Activated naive CD4-positive, alpha-beta T cell treated with anti-CD3 and anti-CD28 coated beads, Interleukin-2, amount 10 ng/mL, durations not matched to agents 7 days and 5 days (primary cell): Measurements from ENCODE around the gene PLAAT2.
A peak's percentile ranks its signal among the peaks of the same experiment; 100 is the strongest.
"Not testable (repeated sequence)": the region's sequence is repeated elsewhere in the genome, so short reads cannot be mapped to it uniquely, and the experiment has no call there.

Experiments used
- CTCF ChIA-PET: fragments of 350-600 bp; sonication (Branson Sonifier 250); formaldehyde crosslinking; loops from one replicate; lab custom pipeline; 2021; ENCODE audit warnings: antibody characterized with exemption; lab: Charles Lee
- DNase-seq: peaks from one replicate; pipeline ENCODE4 v3.0.0-alpha.2; 2020
- H3K27ac Mint-ChIP-seq: one replicate; pipeline ENCODE4 v1.8.0; 2021; ENCODE audit warnings: mild to moderate bottlenecking, moderate library complexity, mixed read lengths
- H3K27me3 Mint-ChIP-seq: one replicate; pipeline ENCODE4 v1.8.0; 2021; ENCODE audit warnings: mild to moderate bottlenecking, mixed read lengths
- H3K36me3 Mint-ChIP-seq: one replicate; pipeline ENCODE4 v1.8.0; 2021; ENCODE audit warnings: mixed read lengths
- H3K4me1 Mint-ChIP-seq: one replicate; pipeline ENCODE4 v1.8.0; 2021; ENCODE audit warnings: mixed read lengths
- H3K4me3 Mint-ChIP-seq: one replicate; pipeline ENCODE4 v1.8.0; 2021; ENCODE audit warnings: mild to moderate bottlenecking, moderate library complexity, mixed read lengths
- H3K9me3 Mint-ChIP-seq: one replicate; pipeline ENCODE4 v1.8.0; 2021; ENCODE audit warnings: mixed read lengths

Gene PLAAT2

DNA sequence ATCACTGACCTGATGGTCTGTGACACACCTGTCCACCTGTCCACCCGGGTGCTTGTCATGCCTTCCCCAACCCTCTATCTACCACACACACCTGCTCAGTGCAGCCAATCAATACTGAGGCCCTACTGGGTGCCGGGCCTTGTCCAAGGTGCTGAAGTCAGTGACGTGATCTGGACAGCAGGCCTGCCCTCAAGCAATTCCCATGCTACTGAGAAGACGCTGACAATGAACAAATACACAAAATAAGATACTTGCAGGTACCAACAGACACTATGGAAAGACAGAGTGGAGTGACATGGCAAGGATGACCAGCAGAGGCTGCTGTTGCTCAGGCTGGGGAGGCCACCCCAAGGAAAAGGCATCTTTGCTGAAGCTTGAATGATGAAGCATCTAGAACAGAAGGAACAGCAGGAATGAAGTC is 29.8 kb upstream of the PLAAT2 start:
- DNase-seq = peak; percentile 25
- Mint-ChIP-seq H3K27ac (no peak overlapping the region), H3K4me3 (no peak overlapping the region), H3K9me3 (no peaks in the 10 kb centered on the region), H3K36me3 (no peaks in the 10 kb centered on the region), H3K27me3 (peaks cover 4% of the 10 kb centered on the region), H3K4me1 (no peaks in the 10 kb centered on the region)
- CTCF ChIA-PET = no interaction called here

DNA sequence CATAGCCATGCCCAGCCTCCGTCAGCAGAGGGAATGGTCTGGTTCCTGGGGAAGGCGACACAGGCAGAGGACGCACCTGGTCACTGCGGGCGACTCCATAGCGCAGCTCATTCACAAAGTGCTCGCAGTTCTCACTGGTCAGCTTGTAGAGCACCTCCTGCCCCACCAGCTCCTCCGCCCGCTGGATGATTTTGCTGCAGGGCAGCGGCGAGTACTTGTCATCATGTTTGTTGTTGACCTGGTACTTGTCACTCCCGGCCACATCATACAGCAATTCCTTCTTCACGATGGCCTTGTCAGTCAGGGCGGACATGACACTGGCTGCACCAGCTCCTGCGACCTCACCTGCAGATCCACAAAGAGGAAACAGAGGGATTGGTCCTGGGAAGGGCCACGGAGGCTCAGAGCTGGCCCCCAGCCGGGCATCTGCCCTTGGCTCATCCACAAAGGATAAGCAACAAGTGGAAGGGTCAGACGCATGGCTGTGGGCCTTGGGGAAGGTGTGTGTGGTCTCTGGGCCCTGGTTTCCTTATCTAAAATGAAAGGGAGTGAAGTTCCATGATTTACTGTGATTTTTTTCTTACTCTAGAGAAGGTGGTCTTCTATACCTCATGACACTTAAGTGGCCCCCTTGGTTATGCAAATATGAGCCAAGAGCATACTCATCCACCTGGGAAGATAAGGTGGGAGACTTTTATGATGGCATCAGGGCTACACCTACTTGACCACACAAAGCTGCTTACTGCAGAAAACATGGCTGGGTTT is 27.0 kb upstream of the PLAAT2 start:
- no peaks in the 10 kb centered on the region for H3K4me1 Mint-ChIP-seq
- CTCF ChIA-PET = no interaction called here
- DNase-seq = no peak
- no peaks in the 10 kb centered on the region for H3K36me3 Mint-ChIP-seq
- H3K4me3 Mint-ChIP-seq = no peak overlapping the region
- no peaks in the 10 kb centered on the region for H3K9me3 Mint-ChIP-seq
- H3K27ac Mint-ChIP-seq = no peak overlapping the region
- H3K27me3 Mint-ChIP-seq = peaks cover 4% of the 10 kb centered on the region

DNA sequence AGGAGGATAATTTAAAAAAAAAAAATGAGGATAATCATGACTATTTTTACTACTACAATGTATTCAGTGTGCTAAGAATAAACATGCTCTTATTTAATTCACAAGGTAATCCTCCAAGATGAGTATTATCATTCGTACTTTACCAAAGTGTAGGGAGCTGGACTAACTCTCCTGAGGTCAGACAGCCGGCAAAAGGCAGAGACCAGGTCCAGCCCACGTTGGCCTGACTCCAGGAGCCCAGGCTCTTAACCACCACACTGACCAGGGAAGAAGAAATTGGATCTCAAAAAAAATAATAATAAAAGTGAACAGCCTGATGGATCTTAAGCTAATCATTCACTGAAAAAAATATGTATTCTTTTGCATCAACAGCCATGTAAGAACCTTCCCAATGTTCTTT is 25.8 kb upstream of the PLAAT2 start:
- no peaks in the 10 kb centered on the region for H3K36me3 Mint-ChIP-seq
- H3K27ac Mint-ChIP-seq = no peak overlapping the region
- CTCF ChIA-PET = no interaction called here

DNA sequence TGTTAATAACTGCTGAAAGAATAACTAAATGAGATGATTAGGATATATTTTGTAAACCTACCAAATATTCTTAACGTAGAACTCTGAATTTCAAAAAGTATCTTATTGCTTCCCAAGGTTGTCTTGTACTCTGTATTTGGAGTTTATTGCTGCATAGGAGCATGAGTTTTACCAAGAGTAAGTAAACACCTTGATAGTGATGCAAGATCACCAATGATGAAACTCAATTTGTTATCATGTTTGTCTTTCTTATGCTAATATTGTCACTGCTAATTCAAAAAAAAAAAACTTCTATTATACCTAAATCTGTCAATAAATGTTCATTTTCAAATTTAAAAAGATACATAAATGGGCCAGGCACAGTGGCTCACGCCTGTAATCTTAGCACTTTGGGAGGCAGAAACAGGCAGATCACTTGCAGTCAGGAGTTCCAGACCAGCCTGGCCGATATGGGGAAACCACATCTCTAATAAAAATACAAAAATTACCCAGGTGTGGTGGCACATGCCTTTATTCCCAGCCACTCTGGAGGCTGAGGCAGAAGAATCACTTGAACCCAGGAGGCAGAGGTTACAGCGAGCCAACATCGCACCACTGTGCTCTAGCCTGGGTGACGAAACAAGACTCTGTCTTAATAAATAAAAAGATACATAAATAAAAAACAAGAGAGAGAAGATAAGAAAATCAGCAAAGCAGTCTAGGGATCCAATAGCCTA is 23.4 kb upstream of the PLAAT2 start:
- Mint-ChIP-seq H3K36me3 (no peaks in the 10 kb centered on the region), H3K4me1 (peaks cover 16% of the 10 kb centered on the region), H3K27ac (no peak overlapping the region), H3K27me3 (peaks cover 4% of the 10 kb centered on the region), H3K4me3 (no peak overlapping the region), H3K9me3 (peaks cover 9% of the 10 kb centered on the region)
- CTCF ChIA-PET = no interaction called here
- no peak for DNase-seq

More for the DNA sequence above, 25.8 kb upstream of the PLAAT2 start:
- Mint-ChIP-seq H3K9me3 (no peaks in the 10 kb centered on the region), H3K4me3 (no peak overlapping the region), H3K4me1 (no peaks in the 10 kb centered on the region), H3K27me3 (peaks cover 4% of the 10 kb centered on the region)
- DNase-seq = no peak

DNA sequence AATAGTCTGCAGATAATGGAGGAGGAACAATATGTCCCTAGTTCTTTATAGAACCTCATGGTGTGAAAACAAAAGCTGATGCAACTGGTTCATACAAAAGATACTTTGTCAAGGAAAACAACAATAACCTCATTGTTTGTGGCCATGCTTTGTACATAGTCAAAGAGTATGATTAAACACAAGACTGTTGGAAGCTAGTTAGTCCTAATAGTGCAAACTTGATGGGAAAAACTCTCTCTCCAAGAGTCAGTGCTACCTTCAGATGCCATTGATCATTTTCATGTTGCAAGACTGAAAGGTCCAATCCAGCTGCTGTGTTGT is 20.1 kb upstream of the PLAAT2 start:
- no peak for DNase-seq
- peaks cover 28% of the 10 kb centered on the region for H3K9me3 Mint-ChIP-seq
- no peaks in the 10 kb centered on the region for H3K27me3 Mint-ChIP-seq
- no peak overlapping the region for H3K4me3 Mint-ChIP-seq
- CTCF ChIA-PET = interaction anchor here (1.2 to 1.9 kb wide), 3 partner anchors 16 to 104 kb away, joined by 3 to 6 read pairs (median 5); no protein-coding TSS in a partner anchor
- peaks cover 16% of the 10 kb centered on the region for H3K4me1 Mint-ChIP-seq
- no peak overlapping the region for H3K27ac Mint-ChIP-seq
- H3K36me3 Mint-ChIP-seq = peaks cover 13% of the 10 kb centered on the region

DNA sequence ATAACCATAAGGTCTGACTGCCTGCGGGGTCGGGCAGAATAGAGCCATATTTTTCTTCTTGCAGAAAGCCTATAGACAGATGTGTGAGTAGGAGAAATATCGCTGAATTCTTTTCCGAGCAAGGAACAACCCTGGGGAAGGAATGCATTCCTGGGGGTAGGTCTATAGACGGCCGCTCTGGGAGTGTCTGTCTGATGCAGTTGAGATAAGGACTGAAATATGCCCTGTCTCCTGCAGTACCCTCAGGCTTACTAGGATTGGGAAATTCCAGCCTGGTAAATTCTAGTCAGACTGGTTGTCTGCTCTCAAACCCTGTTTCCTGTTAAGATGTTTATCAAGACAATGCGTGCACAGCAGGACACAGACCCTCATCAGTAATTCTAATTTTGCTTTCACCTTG is 18.0 kb upstream of the PLAAT2 start:
- H3K36me3 Mint-ChIP-seq = peaks cover 13% of the 10 kb centered on the region
- H3K4me1 Mint-ChIP-seq = peaks cover 16% of the 10 kb centered on the region
- H3K27ac Mint-ChIP-seq, H3K27me3 Mint-ChIP-seq, H3K4me3 Mint-ChIP-seq, DNase-seq, CTCF ChIA-PET: not testable (repeated sequence)
- H3K9me3 Mint-ChIP-seq = peaks cover 30% of the 10 kb centered on the region

DNA sequence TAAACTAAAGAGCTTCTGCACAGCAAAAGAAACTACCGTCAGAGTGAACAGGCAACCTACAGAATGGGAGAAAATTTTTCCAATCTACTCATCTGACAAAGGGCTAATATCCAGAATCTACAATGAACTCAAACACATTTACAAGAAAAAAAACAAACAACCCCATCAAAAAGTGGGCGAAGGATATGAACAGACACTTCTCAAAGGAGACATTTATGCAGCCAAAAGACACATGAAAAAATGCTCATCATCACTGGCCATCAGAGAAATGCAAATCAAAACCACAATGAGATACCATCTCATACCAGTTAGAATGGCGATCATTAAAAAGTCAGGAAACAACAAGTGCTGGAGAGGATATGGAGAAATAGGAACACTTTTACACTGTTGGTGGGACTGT is 15.7 kb upstream of the PLAAT2 start:
- CTCF ChIA-PET, H3K27ac Mint-ChIP-seq: not testable (repeated sequence)
- peaks cover 15% of the 10 kb centered on the region for H3K36me3 Mint-ChIP-seq

DNA sequence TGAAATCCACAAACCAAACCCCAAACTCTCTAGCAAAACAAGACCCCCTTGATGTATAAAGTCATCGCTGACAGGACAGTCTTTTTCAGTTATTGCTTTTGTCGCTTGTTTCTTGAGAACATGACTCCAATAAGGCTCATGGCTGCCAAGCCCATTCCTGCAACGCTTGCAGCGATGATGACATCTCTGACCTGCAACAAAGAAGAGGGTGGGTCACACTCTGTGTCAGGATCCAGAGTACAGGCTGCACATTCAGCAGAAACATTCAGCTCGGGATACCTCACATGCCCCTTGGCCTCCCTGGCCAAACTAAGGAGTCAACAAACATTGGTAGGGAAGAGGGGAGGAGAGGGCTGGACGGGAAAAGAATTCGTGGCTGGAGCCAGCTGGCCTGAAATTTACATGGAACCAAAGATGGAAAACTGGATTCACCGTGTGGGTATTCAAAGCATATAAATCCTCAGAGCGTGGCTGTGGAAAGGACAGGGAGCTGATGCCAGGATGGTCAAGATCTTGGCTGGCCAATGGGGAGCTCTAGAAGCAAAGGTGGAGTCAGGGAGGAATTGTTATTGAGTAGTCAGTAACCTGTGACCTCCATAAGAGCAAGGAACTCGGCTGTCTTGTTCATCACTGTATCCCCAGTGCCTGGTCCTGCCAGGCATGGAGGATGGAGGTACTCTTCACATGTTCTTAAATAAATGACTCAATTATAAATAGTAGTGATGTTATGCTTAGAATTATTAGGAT is 11.8 kb upstream of the PLAAT2 start:
- Mint-ChIP-seq H3K4me1 (peaks cover 24% of the 10 kb centered on the region), H3K9me3 (peaks cover 11% of the 10 kb centered on the region), H3K27me3 (peaks cover 14% of the 10 kb centered on the region), H3K27ac (peak overlapping the region; percentile 82), H3K4me3 (peak overlapping the region; percentile 50), H3K36me3 (peaks cover 10% of the 10 kb centered on the region)
- DNase-seq = no peak
- CTCF ChIA-PET = interaction anchor here (1.8 to 3.3 kb wide), 3 partner anchors 39 to 96 kb away, joined by 7 to 17 read pairs (median 10); partner anchors contain the start of gene PLAAT4

More for the DNA sequence above, 15.7 kb upstream of the PLAAT2 start:
- Mint-ChIP-seq H3K4me1 (peaks cover 33% of the 10 kb centered on the region), H3K9me3 (peaks cover 30% of the 10 kb centered on the region)
- H3K27me3 Mint-ChIP-seq, DNase-seq, H3K4me3 Mint-ChIP-seq: not testable (repeated sequence)

DNA sequence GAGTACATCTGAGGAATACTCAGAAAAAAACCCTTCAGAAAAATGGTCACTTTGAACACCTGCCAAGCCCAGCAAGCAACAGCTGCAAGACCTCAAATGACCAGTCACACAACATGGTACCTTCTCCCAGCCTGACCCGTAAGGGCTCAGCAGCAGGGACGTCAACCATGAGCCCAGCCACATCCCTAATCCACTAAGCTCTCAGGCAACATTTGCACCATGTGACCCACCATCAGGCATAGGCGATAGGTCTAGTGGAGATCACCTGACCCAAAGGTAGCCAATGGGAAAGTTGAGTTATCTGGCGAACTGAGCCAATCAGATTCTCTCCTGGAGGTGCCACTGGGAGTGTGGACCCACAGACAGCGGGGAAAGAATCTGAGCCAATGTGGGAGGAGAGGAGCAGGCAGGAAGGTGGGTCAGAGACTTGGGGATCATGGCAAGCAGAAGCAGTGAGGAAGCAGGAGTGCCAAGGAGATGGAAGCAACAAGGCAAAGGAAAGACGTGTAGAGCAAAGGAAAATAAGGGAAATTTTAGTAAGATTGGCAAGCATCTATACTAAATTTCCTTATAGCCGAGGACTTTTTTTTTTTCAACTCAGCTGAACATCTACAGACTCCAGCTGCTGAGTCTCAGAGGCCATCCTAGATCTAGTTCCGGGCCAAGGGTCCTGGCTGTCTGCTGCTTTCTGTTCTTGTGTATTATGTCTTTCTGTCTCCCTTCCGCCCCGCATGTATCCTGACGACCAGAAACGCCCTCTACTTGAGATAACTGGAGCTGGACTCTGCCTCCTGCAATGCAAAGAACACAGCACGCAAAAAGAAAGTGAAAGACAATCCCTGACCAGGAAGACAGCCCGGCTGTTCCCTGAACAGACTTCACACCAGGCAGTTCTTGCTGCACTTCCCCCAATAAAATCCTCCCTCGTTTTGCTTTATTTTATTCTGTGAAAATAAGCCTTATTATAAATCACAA is 11.0 kb upstream of the PLAAT2 start:
- DNase-seq = peak; percentile 72
- CTCF ChIA-PET = interaction anchor here (1.2 to 3.3 kb wide), 4 partner anchors 23 to 95 kb away, joined by 3 to 17 read pairs (median 8); partner anchors contain the start of gene PLAAT4
- H3K36me3 Mint-ChIP-seq = peaks cover 5% of the 10 kb centered on the region

DNA sequence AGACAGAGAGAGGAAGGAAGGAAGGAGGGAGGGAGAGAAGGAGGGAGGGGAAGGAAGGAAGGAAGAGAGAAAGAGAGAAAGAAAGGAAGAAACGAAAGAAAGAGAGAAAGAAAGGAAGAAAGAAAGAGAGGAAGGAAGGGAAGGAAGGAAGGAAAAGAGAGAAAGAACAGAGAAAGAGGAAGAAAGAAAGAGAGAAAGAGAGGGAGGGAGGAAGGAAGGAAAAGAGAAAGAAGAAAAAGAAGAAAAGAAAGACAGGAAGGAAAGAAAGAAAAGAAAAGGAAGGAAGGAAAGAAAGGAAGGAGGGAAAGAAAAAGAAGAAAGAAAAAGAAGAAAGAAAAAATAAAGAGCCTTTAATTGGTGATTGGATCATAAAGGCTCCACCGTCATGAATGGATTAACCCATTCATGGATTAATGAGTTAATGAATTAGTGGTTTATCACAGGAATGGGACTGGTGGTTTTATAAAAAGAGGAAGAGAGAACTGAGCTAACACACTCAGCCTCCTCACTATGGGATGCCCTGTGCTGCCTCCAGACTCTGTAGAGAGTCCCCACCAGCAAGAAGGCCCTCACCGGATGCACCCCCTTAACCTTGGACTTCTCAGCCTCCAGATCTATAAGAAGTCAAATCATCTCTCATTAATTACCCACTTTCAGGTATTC is 9.0 kb upstream of the PLAAT2 start:
- Mint-ChIP-seq H3K36me3 (peaks cover 2% of the 10 kb centered on the region), H3K9me3 (no peaks in the 10 kb centered on the region), H3K4me1 (peaks cover 37% of the 10 kb centered on the region), H3K27ac (peak overlapping the region; percentile 80), H3K4me3 (no peak overlapping the region), H3K27me3 (peaks cover 14% of the 10 kb centered on the region)
- CTCF ChIA-PET = no interaction called here
- no peak for DNase-seq

More for the DNA sequence above, 11.0 kb upstream of the PLAAT2 start:
- H3K4me1 Mint-ChIP-seq = peaks cover 24% of the 10 kb centered on the region
- peak overlapping the region; percentile 50 for H3K4me3 Mint-ChIP-seq
- peak overlapping the region; percentile 82 for H3K27ac Mint-ChIP-seq
- peaks cover 6% of the 10 kb centered on the region for H3K9me3 Mint-ChIP-seq
- H3K27me3 Mint-ChIP-seq = peaks cover 14% of the 10 kb centered on the region

DNA sequence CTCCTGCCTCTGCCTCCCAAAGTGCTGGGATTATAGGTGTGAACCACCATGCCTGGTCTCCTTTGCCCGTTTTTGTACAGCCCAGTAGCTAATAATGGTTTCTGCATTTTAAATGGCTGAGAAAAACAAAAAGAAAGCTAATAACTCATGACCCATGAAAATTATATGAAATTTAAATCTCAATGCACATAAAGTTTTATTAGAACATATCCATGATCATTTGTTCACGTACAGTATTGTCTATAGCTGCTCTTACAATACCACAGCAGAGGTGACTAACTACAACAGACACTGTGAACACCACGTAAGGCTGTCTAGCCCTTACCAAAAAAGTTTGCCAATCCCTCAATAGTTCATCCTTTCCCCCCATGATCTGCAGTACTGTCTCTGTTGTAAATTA is 6.4 kb upstream of the PLAAT2 start:
- Mint-ChIP-seq H3K4me1 (peaks cover 45% of the 10 kb centered on the region), H3K36me3 (no peaks in the 10 kb centered on the region), H3K9me3 (no peaks in the 10 kb centered on the region), H3K27ac (no peak overlapping the region), H3K27me3 (peaks cover 14% of the 10 kb centered on the region), H3K4me3 (no peak overlapping the region)
- CTCF ChIA-PET = no interaction called here
- no peak for DNase-seq

DNA sequence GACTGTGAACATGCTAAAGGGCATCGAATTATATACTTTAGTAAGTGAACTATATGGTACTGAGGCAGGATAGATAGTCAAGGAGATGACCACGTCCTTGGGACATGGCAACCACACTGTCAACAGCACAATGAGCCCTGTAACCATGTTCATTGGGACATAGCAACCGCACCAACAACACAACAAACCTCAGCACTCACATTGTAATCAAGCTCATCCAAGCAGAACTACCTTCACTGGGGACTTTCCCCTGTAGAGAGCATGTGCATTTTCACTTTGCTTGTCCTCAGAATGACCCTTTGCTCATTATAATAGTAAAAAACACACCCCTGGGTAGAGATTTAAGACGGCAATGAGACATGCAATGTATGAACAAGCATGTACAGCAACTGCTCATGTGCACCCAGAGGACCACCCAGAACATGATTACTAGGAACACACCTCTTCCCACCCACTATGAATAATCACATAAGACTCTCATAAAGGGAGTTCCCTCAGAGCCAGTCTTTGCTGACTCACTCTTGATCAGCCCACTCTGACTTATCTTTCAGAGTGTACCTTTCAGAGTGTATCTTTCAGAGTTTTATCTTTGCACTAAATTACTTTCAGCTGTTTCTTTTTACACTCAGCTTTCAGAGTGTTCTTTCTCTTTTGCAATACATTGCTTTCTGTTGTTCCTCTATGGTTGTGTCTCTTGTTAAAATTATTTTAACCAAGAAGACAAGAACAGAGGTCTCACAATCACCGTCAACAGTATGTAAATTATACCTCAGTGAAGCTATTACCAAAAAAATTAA is 4.1 kb upstream of the PLAAT2 start:
- Mint-ChIP-seq H3K4me1 (peaks cover 46% of the 10 kb centered on the region), H3K9me3 (no peaks in the 10 kb centered on the region), H3K27ac (peak overlapping the region; percentile 64), H3K4me3 (peak overlapping the region; percentile 19), H3K36me3 (no peaks in the 10 kb centered on the region), H3K27me3 (peaks cover 14% of the 10 kb centered on the region)
- peak; percentile 72 for DNase-seq
- CTCF ChIA-PET = interaction anchor here (0.8 to 1.8 kb wide), 5 partner anchors 15 to 72 kb away, joined by 3 to 7 read pairs (median 4); partner anchors contain the start of gene PLAAT4
